HuH-7 (cell line): Measurements from ENCODE around the gene NFE2L1.
"Not testable (repeated sequence)": the region's sequence is repeated elsewhere in the genome, so short reads cannot be mapped to it uniquely, and the experiment has no call there.

Source experiments
- DNase-seq: peaks from one replicate; pipeline ENCODE4 v3.0.0; 2011; ENCODE audit warnings: low spot score

The NFE2L1 gene

GRCh38 chr17:48068491-48068961, 20.4 kb downstream of the NFE2L1 start:
- DNase-seq, result no peak

GRCh38 chr17:48070195-48070594, 22.0 kb downstream of the NFE2L1 start:
- DNase-seq, result no peak

- DNase-seq, result no peak
Measured at GRCh38 chr17:48071654-48072053, 23.5 kb downstream of the NFE2L1 start.

GRCh38 chr17:48072811-48073210, 24.7 kb downstream of the NFE2L1 start:
- DNase-seq, result not testable (repeated sequence)

- not testable (repeated sequence) for DNase-seq
Measured at GRCh38 chr17:48073566-48074094, 25.5 kb downstream of the NFE2L1 start.

GRCh38 chr17:48074322-48075081, 26.3 kb downstream of the NFE2L1 start:
- DNase-seq, result no peak

GRCh38 chr17:48077152-48077551, 29.0 kb downstream of the NFE2L1 start:
- DNase-seq, result not testable (repeated sequence)

GRCh38 chr17:48081858-48082257, 33.7 kb downstream of the NFE2L1 start:
- no peak for DNase-seq

GRCh38 chr17:48084932-48085331, 36.8 kb downstream of the NFE2L1 start:
- DNase-seq, result no peak

- no peak for DNase-seq
Measured at GRCh38 chr17:48093341-48094045, 45.3 kb downstream of the NFE2L1 start.

GRCh38 chr17:48095611-48096010, 47.5 kb downstream of the NFE2L1 start:
- DNase-seq, result no peak

GRCh38 chr17:48100160-48100559, 52.0 kb downstream of the NFE2L1 start:
- no peak for DNase-seq

- DNase-seq, result peak; percentile 49
Measured at GRCh38 chr17:48100591-48101011, 52.4 kb downstream of the NFE2L1 start.

- peak; percentile 90 for DNase-seq
Measured at GRCh38 chr17:48101012-48101720, 53.0 kb downstream of the NFE2L1 start, which contains the start of gene CBX1. CBX1 (minus strand) TSS chr17:48101478; CDS start chr17:48077004, 24,474 bp downstream.

- no peak for DNase-seq
Measured at GRCh38 chr17:48102043-48102750, 54.0 kb downstream of the NFE2L1 start.

GRCh38 chr17:48102798-48103715, 54.9 kb downstream of the NFE2L1 start:
- no peak for DNase-seq

GRCh38 chr17:48104440-48104839, 56.3 kb downstream of the NFE2L1 start:
- DNase-seq, result no peak

GRCh38 chr17:48106802-48107136, 58.6 kb downstream of the NFE2L1 start:
- no peak for DNase-seq

- DNase-seq, result peak; percentile 95
Measured at GRCh38 chr17:48107137-48108055, 59.2 kb downstream of the NFE2L1 start, which contains the start of gene SNX11. SNX11 (plus strand) TSS chr17:48107766; CDS start chr17:48112044, 4,278 bp downstream.
